ENCODE measurements around the gene CHIA.

DNA sequence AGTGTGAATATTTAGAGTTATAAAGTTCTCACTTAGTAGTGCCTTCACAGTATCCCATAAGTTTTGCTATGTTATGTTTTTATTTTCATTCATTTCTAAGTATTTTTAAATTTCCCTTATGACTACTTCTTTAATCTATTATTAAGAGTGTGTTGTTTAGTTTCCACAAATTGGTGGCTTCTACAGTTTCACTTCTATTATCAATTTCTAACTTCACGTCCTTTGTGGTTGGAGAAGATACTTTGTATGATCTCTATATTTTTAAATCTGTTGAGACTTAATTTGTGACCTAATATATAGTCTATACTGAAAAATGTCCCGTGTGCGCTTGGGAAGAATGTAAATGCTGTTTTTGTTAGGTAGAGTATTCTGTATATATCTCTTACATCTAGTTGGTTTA lies 11.7 kb downstream of the CHIA start:
- TF ChIP-seq CTCF (IDR thresholded peaks at IDR 0.05; ENCODE audit: low read depth, low read length, poor library complexity, severe bottlenecking) (no peak), EZH2phosphoT487 (IDR thresholded peaks at IDR 0.05; ENCODE audit: borderline replicate concordance, low read length) (no peak)

All from DOHH2 (cell line).